ENCODE data around the gene ZNF497.
A peak's percentile ranks its signal among the peaks of the same experiment; 100 is the strongest.
"Not testable (repeated sequence)": the region's sequence is repeated elsewhere in the genome, so short reads cannot be mapped to it uniquely, and the experiment has no call there.

The ZNF497 gene

GRCh38 chr19:58403920-58404478, 41.4 kb upstream of the ZNF497 start:
- H3K27ac ChIP-seq (ENCODE audit: extremely low read depth, low read depth, low read length); H3K36me3 ChIP-seq (ENCODE audit: control insufficient read depth in 2 of 2, insufficient read depth in 1 of 2, low read length in 2 of 2); H3K4me3 ChIP-seq (ENCODE audit: low read depth, low read length); H3K4me1 ChIP-seq (ENCODE audit: control insufficient read depth, insufficient read depth, low read length); H3K9me3 ChIP-seq (ENCODE audit: control insufficient read depth, insufficient read depth, low read depth, low read length): not testable (repeated sequence)
- peak; percentile 69 for TF ChIP-seq ZNF510 (tag by site-specific recombination; IDR thresholded peaks at IDR 0.05; ENCODE audit: insufficient replicate concordance)
- TF ChIP-seq KLF1 (tag by site-specific recombination; IDR thresholded peaks at IDR 0.05) = peak; percentile 42; the same call in 1 of the 2 replicates
- peak; percentile 49; the same call in 1 of the 2 replicates for TF ChIP-seq BCL11B (tag by site-specific recombination; IDR thresholded peaks at IDR 0.05; ENCODE audit: low read depth)
- 0 out of 2 replicates have a peak, but pooled peaks have one; percentile 16 for TF ChIP-seq ZFHX2 (tag by site-specific recombination; conservative IDR thresholded peaks at IDR 0.05)
- peak; percentile 44; the same call in 1 of the 2 replicates for TF ChIP-seq EGR2 (tag by site-specific recombination; IDR thresholded peaks at IDR 0.05; ENCODE audit: low read depth)
- TF ChIP-seq, protein P1, sequence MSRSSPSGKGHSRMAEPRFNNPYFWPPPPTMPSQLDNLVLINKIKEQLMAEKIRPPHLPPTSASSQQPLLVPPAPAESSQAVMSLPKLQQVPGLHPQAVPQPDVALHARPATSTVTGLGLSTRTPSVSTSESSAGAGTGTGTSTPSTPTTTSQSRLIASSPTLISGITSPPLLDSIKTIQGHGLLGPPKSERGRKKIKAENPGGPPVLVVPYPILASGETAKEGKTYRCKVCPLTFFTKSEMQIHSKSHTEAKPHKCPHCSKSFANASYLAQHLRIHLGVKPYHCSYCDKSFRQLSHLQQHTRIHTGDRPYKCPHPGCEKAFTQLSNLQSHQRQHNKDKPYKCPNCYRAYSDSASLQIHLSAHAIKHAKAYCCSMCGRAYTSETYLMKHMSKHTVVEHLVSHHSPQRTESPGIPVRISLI (tag by site-specific recombination; IDR thresholded peaks at IDR 0.05) = peak; percentile 57; the same call in 1 of the 2 replicates
- ChIA-PET CTCF (interaction anchor here (1.1 kb wide), 1 partner anchor 72 kb away, joined by 8 read pairs; the partner anchor contains the start of gene ZNF446), POLR2A (interaction anchor here (0.7 to 1.7 kb wide), 2 partner anchors 42 to 66 kb away, joined by 5 to 6 read pairs; partner anchors contain the start of gene ZNF497)

DNA sequence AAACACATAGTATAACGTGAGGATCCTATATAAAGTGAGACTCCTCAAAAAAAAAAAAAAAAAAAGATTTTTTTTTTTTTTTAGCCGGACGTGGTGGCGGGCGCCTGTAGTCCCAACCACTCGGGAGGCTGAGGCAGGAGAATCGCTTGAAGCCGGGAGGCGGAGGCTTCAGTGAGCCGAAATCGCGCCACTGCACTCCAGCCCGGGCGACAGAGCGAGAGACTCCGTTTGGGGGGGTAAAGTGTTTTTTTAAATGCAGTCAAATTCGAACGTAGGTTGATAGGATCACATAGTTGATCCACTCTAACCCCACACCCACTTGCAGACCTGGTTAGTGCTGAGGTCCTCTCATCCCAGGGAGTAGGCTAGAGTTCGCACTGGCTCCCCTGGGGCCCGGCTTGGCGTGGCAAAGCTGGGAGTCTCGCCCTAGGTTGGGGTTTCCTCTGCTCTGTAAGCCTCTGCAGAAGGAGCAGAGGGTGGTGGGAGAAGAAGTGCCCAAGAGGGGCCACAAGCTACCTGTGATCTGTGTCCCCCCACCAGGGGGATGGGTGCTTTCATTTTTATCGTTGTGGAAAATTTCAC, 39.4 kb upstream of the ZNF497 start:
- ChIA-PET POLR2A (interaction anchor here (0.6 to 1.7 kb wide), 2 partner anchors 20 to 39 kb away, joined by 4 to 5 read pairs; partner anchors contain the start of gene ZNF497), CTCF (no interaction called here)
- Histone ChIP-seq H3K36me3 (ENCODE audit: control insufficient read depth in 2 of 2, insufficient read depth in 1 of 2, low read length in 2 of 2) (peaks cover 0 to 5% of the 10 kb centered on the region in 2 experiments; a peak in 2 of 3 replicates), H3K4me1 (ENCODE audit: control insufficient read depth, insufficient read depth, low read length) (peaks cover 3% of the 10 kb centered on the region; the same call in 1 of the 2 replicates), H3K27ac (ENCODE audit: extremely low read depth, low read depth, low read length) (no peak overlapping the region), H3K4me3 (ENCODE audit: low read depth, low read length) (peak overlapping the region; percentile 66), H3K9me3 (ENCODE audit: control insufficient read depth, insufficient read depth, low read depth, low read length) (no peaks in the 10 kb centered on the region)
- TF ChIP-seq, protein P1 (tag by site-specific recombination; IDR thresholded peaks at IDR 0.05) = peak; percentile 51; the same call in 1 of the 2 replicates
- no peak for TF ChIP-seq ELK4 (IDR thresholded peaks at IDR 0.05; ENCODE audit: borderline replicate concordance, low read depth, low read length)
- TF ChIP-seq, protein P2, sequence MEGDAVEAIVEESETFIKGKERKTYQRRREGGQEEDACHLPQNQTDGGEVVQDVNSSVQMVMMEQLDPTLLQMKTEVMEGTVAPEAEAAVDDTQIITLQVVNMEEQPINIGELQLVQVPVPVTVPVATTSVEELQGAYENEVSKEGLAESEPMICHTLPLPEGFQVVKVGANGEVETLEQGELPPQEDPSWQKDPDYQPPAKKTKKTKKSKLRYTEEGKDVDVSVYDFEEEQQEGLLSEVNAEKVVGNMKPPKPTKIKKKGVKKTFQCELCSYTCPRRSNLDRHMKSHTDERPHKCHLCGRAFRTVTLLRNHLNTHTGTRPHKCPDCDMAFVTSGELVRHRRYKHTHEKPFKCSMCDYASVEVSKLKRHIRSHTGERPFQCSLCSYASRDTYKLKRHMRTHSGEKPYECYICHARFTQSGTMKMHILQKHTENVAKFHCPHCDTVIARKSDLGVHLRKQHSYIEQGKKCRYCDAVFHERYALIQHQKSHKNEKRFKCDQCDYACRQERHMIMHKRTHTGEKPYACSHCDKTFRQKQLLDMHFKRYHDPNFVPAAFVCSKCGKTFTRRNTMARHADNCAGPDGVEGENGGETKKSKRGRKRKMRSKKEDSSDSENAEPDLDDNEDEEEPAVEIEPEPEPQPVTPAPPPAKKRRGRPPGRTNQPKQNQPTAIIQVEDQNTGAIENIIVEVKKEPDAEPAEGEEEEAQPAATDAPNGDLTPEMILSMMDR (tag by site-specific recombination; IDR thresholded peaks at IDR 0.05) = no peak
- no peak for TF ChIP-seq ZNF391 (tag by site-specific recombination; IDR thresholded peaks at IDR 0.05; ENCODE audit: borderline replicate concordance, low read depth)
- TF ChIP-seq ZNF660 (tag by site-specific recombination; IDR thresholded peaks at IDR 0.05) = 0 out of 2 replicates have a peak, but pooled peaks have one; percentile 3
- TF ChIP-seq WT1 (tag by site-specific recombination; IDR thresholded peaks at IDR 0.05) = no peak
- no peak for TF ChIP-seq ZNF677 (tag by site-specific recombination; IDR thresholded peaks at IDR 0.05)
